GDM1 (cell line): Measurements from ENCODE around the gene HTR3E.
"Not testable (repeated sequence)": the region's sequence is repeated elsewhere in the genome, so short reads cannot be mapped to it uniquely, and the experiment has no call there.

Experiments
- DNase-seq: peaks from one replicate; lab custom pipeline; 2025; lab: John Stamatoyannopoulos, UW

HTR3E gene

GRCh38 chr3:184116017-184116416 is 19.2 kb downstream of the HTR3E start:
- DNase-seq: no peak

GRCh38 chr3:184117636-184118035 is 20.8 kb downstream of the HTR3E start:
- no peak for DNase-seq

- not testable (repeated sequence) for DNase-seq
These were observed 24.2 kb downstream of the HTR3E start for GRCh38 chr3:184121031-184121430.

- no peak for DNase-seq
These were observed 29.1 kb downstream of the HTR3E start for GRCh38 chr3:184126006-184126405.

DNA sequence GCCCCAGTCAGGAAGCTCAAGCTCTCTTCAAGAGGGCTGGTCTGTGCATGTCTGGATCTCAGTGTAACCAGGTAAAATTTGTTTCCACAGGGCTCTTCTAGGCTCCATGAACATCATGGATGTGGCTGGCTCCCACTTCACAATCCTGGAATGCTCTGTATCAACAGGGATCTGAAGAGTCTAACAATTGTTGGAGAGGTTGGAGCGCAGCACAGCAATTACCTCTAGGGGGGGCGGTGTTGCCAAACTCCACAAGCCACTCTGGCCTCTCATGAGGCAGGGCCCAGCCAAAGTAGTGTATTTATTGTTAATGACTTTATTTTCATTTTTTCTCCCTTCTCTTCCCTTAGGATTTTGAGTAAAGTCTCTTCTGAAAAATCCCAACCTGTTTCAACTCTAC is 32.1 kb downstream of the HTR3E start:
- DNase-seq: no peak

- no peak for DNase-seq
These were observed 36.1 kb downstream of the HTR3E start for GRCh38 chr3:184132945-184133344.

- peak; percentile 76 for DNase-seq
These were observed 37.2 kb downstream of the HTR3E start for GRCh38 chr3:184133840-184134745.

DNA sequence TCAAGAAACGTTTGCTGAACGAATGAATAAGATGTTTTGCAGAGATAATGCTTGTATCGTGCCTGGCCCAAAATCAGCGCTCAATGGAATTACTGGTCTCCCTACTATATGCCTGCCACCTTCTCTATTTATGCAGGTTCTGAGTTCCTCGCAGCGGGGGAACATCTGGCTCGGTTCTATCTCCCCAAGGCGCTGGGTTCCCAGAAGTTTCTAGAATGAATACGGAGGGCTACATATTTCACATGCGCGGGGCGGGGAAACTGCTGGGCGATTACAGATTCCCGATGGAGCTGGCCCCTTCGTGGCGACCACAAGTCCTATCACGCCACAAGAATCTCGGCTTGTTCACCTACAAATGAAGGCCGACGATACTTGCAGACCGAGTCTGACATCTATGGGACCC is 37.9 kb downstream of the HTR3E start:
- no peak for DNase-seq

DNA sequence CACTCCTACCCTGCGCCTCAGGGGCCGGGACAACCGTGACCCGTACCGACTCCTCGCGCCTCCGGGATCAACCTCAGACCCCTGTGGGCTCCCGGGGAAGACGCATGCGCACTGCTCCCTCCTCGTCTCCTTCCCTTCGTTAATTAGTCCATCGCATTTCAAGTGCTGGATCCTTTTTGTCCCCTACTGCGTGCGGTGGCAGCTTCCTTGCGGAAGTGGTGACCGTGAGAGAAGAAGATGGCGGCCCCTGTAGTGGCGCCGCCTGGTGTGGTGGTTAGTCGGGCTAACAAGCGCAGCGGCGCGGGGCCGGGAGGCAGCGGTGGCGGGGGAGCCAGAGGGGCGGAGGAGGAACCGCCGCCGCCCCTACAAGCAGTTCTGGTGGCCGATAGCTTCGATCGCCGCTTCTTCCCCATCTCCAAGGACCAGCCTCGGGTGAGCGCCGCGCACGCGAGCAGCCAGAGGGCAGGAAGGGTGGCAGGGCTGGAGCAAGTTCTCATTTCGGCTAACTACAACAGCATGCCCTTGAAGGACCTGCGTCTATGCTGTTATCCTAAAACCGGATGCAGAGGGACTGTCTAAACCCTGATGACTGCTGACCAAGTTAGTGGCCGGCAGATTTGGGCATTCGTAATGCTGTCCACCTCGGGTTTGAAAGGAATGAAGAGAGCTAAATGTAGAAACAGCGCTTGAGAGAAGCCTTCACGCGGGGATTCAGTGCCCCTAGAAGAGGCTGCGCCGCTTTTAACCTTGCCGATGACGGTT is 38.5 kb downstream of the HTR3E start, which contains the start of gene EIF2B5:
EIF2B5 (plus strand) TSS at position 210 of the 762 bp plus-strand sequence; CDS start at position 238, 28 bp downstream.
- peak; percentile 87 for DNase-seq

DNA sequence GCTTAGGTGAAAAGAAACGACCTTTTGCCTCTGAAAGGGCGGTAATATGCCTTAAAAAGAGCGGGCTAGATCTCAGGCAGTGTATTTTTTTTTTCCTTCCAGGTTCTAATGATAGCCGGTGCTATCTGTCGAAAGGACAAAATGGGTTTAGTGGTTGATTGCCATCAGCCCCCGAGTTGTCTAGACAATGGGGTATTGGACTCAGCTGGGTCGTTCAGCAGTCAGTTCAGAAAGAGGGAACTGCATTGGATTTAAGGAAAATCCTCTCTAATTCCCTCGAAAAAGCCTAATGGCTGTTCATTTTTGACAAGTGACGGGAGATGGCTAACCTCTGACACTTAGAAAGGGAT is 39.0 kb downstream of the HTR3E start:
- DNase-seq: no peak

- DNase-seq: no peak
These were observed 43.6 kb downstream of the HTR3E start for GRCh38 chr3:184140436-184140835.

DNA sequence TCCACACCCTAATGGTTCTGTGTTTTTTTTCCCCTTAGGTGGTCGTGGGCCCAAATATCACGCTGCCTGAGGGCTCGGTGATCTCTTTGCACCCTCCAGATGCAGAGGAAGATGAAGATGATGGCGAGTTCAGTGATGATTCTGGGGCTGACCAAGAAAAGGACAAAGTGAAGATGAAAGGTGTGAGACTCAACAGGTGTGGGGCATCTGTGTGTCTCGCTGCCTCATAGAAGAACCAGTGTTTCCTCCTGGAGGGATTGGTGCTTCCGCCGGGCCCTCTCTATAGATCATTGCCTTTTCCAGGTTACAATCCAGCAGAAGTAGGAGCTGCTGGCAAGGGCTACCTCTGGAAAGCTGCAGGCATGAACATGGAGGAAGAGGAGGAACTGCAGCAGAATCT is 45.3 kb downstream of the HTR3E start:
- no peak for DNase-seq

DNA sequence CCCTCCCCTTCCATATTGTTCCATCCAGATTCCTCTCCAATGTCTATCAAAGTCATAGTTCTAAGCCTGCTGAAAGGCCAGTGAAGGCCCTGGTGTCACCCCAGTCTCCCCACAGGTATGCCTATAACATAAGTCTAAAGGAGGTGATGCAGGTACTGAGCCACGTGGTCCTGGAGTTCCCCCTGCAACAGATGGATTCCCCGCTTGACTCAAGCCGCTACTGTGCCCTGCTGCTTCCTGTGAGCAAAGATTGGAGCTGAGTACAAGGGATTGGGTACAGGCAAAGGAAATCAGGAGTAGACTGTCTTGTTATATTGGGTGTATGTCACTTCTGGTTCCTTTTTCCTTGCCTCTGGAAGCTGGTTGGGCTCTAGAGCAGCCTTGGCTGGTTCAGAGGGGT is 46.5 kb downstream of the HTR3E start:
- DNase-seq: no peak

GRCh38 chr3:184144505-184144904 is 47.6 kb downstream of the HTR3E start:
- DNase-seq: no peak

- DNase-seq: no peak
These were observed 48.3 kb downstream of the HTR3E start for GRCh38 chr3:184145111-184145524.

- no peak for DNase-seq
These were observed 48.9 kb downstream of the HTR3E start for GRCh38 chr3:184145751-184146270.

GRCh38 chr3:184148076-184148475 is 51.2 kb downstream of the HTR3E start:
- no peak for DNase-seq

- no peak for DNase-seq
These were observed 52.3 kb downstream of the HTR3E start for GRCh38 chr3:184149123-184149522.

GRCh38 chr3:184149770-184150169 is 52.9 kb downstream of the HTR3E start:
- not testable (repeated sequence) for DNase-seq

DNA sequence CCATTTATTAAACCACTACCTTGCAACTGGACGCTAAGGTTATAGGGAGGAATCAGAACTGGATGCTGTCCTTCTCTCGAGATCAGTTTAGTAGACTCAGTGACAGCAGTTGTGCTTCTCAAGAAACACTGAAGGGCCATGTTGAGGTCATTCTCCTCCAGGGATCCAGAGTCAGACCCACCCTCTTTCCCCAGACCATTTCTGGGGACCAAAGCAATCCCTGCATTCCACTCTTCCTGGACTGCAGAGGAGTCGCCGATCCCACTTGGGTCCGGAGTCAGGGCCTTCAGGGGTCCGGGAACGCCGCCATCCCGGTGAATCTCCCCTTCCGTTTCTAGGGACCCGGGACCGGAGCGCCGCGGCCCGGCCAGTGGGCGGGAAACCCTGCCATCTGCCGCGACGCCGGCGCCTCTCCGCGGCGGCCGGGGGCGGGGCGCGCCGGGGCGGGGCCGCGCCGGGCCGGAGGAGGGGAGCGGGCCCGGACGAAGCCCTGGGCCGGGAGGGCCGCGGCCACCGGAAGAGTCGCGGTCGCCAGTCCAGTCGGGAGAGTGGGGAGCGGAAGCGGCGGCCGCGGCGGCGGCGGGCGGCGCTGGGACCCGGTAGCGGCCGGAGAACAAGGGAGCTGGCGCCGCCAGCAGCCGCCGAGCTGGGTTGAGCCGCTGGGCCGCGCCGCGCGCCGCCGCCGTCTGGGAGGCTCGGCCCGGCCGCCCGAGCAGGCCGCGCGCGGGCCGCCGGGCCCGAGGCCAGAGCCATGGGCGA is 58.2 kb downstream of the HTR3E start, which contains the start of gene DVL3:
DVL3 (plus strand) TSS at position 493 of the 759 bp plus-strand sequence; CDS start at position 752, 259 bp downstream.
- peak; percentile 21 for DNase-seq

DNA sequence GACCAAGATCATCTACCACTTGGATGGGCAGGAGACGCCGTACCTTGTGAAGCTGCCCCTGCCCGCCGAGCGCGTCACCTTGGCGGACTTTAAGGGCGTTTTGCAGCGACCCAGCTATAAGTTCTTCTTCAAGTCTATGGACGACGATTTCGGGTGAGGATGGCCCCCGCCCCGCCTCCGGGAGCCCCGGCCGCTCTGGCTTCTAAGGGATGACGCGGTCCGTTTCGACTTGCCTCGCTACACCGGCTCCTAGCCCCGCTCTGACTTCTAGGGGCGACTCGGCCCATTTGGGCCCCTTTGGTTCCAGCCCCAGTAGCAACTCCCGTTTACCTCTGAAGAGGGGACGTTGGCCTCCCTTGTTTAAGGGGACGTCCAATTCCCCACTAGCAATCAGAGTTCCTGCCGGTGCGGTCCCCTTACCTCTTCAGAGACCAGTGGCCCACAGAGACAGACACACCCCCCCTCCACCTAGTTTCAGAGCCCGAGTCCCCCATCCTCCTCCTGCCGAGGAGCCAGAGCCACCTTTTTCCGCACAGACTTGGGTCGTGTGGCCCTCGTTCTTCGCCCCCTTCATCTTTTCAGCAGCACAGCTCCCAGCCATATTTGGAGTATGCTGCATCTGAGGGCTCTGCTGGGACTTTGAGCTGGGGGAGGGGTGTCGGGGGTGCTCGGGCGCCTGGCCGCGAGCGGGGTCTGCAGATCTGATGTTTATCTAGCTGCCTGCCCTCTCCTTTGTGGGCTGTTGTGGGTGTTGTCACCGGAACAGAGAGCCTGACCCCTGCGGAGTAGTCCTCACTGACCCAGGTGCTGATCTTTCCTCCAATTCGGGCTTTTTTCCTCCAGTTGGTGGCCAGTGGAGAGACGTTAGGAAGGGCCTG is 59.0 kb downstream of the HTR3E start:
- DNase-seq: no peak
